ENCODE results near the gene RABAC1. TPM values are rescaled to one million over a fixed set of nuclear protein-coding genes. Genes with fewer than 3 reads are reported as not detected.

RABAC1 gene
- total RNA-seq, 1 donor from 2014 or later = 67.9 TPM

DNA sequence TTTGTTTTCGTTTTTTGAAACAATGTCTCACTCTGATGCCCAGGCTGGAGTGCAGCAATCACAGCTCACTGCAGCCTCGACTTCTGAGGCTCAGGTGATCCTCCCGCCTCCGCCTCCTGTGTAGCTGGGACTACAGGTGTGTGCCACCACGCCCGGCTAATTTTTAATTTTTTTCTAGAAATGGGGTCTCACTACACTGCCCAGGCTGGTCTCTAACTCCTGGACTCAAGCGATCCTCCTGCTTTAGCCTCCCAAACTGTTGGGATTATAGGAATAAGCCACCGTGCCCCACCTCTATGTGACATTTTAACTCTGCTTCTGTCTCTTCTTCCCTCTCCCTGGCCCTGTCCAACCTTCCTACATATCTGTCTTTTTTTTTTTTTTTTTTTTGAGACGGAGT lies 29.8 kb upstream of the RABAC1 start:
- ATAC-seq = no peak

DNA sequence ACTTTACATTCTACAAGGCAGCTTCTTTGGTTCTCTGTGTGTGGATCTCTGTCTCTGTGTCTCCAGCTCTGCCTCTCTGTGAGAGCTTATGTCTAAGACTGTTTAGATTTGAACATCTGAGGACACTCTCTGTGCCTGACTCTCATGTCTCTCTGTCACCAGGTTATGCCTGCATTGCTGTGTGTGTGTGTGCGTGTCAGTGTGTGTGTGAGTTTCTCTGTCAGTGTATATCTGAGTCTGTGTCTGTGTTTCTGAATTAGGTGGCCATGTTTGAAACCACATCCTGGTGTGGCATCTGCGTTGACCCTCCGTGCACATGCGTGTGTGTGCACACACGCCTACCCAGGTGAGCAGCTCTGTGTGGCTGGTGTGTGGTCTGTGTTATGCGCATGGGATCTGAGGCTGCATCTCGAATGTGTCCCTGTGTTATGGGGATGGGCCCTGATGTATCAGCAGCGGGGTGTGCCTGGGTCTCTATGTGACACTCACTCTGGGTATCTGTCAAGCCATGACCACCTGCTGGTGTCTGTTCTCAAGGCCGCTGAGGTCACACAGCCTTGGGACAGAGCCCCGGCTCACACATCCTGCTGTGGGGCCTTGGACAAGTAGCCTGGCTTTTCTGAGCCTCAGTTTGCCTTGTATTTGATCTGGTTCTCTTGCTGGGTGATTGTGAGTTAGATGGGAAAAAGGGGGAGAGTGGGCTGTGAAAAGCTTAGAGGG lies 28.2 kb upstream of the RABAC1 start:
- ATAC-seq = no peak

DNA sequence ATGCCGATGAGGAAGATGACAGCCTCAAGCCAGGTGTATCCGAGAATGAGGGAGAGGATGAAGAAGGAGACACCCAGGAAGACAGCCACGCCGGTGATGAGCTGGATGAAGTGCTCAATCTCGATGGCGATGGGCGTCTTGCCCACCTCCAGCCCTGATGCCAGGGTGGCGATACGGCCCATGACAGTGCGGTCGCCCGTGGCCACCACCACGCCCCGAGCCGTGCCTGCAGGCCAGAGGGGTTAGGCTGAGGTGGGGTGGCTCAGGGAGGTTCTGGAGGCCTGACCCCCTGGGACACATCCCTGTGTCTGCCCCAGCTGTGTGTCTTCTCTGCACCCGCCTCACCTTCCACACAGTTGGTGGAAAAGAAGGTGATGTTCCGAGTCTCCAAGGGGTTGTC lies 25.8 kb upstream of the RABAC1 start:
- ATAC-seq = peak; percentile 18

DNA sequence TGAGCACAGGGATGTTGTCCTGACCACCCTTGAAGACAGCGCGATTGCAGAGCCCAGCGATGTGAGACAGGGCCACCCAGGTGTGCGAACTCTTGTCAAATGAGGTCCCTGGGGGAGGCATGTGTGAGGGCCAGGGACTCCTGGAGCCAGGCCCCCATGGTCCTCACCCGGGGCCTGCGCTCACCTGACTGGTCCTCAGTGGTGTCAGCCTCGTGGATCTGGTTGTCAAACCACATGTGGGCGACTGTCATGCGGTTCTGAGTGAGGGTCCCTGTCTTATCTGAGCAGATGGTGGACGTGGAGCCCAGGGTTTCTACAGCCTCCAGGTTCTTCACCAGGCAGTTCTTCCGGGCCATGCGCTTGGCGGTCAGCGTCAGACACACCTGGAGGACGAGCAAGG lies 22.6 kb upstream of the RABAC1 start:
- no peak for ATAC-seq

DNA sequence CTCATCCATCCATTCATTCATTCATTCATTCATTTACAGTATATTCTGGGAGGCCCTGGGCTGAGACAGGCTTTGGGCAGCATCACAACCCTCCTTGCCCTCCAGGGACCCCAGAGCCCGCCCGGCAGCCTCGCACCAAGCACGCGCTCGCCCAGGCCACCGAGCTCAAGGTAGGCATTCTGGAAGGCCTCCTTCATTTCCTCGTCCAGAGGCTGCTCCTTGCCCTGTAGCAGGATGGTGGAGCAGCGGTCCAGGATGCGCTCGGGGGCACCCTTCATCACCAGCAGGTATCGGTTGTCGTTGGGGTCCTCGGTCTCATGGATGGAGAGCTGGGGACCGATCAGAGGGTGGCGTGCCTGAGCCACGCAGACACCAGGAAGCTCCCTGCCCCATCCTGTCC lies 19.3 kb upstream of the RABAC1 start:
- no peak for ATAC-seq

DNA sequence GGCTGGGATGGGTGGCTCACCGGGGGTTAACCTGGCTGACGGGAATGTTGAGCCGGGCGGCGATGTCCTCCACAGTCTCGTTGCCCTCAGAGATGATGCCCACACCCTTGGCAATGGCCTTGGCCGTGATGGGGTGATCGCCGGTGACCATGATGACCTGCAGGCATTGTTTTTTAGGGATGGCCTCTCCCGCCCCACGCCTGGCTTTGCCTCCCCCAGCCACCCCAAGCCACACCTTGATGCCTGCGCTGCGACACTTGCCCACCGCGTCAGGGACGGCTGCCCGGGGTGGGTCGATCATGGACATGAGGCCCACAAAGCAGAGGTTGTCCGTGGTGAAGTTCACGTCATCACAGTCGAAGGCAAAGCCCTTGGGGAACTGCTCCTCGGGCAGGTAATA lies 18.8 kb upstream of the RABAC1 start:
- ATAC-seq = no peak

DNA sequence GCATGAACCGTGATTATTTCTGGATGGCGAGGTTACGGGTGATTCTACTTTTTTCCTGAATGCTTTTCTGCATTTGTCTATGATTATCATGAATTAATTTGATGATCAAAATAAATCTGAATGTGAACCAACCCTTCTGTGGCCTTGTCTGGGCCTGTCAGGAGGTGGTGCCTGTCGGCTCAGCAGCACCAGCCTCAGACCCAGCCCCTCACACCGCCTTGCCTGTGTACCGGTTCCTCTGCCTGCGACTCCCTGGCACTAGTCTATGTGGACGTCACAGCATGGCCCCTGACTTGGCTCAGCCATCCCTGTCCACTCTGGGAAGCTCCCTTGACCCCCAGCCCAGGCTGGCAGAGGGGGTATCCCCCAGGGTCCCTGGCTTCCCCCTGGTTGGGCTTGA lies 15.5 kb upstream of the RABAC1 start:
- ATAC-seq = peak; percentile 76

DNA sequence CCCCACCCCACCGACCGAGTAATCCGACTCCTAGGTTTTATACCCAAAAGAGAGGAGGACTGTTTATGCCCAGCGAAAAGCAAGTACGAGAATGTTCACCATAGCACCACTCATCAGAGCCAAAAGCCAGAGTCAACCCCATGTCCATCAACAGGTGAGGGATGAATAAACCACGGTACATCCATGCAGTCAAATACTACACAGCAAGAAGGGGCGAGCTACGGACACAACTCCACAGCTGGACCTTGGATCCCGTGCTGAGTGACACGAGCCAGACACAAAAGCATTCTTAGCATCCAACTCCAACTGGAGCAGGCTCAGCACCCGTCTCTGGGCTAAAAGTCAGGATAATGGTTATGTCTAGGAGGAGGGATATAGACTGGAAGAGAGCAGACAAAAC lies 12.2 kb upstream of the RABAC1 start:
- no peak for ATAC-seq

DNA sequence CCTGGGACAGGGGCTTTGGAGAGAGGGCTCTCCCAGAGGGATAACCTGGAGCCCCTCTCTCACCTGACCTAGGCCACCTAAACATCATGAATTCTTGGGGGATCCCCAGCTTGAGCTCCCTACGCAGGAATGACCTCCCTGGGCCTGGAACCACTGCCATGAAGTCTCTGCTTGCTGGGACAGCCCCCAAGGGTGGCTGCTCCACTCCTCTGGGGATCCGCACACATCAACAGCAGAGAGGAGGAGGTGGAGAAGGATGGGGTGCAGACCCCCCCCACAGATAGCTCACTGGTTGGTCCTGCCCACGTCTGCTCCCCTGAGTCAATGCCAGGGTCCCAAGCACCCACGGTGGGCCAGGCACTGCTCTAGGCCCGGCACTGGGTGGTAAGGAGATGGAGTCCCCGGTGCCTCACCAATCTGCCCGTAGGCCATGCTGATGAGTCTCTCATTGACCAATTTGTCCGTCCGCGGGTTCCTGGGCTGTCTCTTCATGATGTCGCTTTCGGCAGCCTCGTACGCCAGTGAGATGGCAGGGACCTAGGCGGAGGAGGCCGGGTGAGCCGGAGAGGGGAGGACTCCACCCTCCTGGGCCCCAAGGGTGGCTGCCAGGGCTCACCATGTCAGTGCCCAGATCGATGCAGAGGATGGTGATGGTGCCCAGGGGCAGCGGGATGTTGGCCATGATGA lies 10.8 kb upstream of the RABAC1 start:
- ATAC-seq = no peak

DNA sequence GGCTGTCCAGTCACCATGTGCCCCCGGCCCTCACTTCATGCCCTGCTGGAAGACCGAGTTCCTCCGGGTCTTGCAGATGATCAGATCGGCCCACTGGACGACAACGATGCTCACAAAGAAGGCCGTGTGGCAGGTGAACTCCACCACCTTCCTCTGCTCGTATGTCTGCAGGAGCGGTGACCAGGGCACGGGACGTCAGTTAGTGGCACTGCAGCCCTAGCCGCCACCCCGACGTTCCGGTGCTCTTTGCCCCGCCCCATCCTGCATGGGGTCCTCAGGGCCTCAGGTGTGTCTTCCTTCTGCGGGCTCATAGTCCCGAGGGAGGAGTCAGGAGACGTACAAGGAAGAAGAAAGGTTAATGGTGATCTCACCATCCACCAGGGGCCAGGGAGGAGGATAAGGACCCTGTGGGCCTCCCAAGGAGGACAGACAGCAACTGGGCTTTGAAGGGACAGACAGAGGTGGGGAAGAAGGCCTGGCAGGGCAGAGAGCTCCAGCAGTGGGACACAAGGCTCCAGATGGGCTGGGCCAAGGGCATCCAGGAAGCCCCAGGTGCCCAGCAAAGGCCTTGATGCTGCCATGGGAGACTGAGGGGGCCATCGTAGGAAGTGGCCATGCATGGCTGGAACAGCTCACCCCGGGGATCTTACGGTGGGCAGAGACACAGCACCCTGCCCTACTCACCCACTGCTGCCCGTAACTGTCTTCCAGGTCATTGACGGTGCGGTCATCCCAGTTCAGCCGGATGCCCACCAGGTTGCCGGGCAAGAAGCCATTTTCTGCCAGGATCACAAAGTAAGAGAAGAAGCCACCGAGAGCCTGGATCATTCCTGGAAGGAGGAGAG lies 9.9 kb upstream of the RABAC1 start:
- ATAC-seq = peak; percentile 11

DNA sequence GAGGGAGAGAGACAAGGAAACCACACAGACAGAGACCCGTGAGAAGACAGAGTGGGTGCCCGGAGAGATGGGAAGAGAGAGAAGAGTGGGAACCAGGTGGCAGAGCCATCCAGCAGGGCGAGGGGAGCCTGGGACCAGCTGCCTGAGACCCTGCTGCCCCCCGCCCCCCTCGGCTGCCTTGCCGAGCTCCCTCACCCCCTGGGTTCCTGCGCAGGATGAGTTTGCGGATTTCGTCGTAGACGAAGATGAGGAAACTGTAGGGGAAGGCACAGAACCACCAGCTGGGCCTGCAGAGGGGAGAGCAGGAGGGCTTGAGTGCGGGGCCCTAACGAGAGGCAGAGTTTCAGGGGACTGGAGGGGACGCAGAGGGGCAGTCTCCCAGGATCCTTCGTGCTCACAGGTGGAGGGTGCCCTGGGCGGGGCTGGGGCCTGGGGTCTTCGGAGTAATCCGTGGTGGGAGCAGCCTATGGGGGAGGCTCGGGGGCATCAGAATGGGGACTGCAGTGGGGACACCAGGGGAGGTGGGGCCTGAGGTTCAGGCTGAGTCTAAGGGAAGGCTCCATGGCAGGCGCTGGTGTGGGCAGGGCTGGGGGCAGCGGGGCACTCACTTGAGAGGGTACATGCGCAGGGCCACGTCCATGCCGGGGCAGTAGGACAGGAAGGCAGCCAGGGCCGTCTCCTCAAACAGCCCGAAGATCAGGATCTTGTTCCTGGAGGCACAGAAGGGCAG lies 8.1 kb upstream of the RABAC1 start:
- no peak for ATAC-seq

DNA sequence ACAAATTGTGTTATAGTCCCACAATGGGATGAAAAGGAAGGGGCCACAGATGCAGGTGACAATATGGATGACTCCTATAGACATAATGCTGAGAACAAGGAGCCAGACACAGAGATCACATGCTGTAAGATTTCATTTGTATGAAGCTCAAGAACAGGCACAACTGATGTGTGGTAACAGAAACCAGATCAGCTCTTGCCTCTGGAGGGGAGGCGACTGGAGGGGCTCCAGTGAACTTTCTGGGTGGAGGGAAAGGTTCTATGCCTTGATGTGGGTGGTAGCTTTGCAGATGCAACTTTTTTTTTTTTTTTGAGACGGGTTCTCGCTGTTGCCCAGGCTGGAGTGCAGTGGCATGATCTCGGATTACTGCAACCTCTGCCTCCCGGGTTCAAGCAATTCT lies 6.0 kb upstream of the RABAC1 start:
- no peak for ATAC-seq

DNA sequence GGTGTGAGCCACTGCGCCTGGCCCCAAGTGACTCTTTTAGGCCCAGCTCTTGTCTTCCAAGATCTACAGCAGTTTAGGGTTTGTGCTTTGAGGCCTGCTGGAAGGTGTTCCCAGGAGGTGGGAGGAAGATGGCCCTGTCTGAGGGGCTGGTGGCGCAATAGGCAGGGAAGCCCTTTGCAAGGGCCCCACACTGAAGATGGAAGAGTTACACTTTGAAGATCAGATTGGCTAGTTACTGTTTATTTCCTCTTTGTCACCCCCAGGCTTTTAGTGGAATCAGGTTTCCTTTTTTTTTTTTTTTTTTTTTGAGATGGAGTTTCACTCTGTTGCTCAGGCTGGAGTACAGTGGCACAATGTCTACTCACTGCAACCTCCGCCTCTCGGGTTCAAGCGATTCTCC lies 1.9 kb upstream of the RABAC1 start:
- no peak for ATAC-seq

DNA sequence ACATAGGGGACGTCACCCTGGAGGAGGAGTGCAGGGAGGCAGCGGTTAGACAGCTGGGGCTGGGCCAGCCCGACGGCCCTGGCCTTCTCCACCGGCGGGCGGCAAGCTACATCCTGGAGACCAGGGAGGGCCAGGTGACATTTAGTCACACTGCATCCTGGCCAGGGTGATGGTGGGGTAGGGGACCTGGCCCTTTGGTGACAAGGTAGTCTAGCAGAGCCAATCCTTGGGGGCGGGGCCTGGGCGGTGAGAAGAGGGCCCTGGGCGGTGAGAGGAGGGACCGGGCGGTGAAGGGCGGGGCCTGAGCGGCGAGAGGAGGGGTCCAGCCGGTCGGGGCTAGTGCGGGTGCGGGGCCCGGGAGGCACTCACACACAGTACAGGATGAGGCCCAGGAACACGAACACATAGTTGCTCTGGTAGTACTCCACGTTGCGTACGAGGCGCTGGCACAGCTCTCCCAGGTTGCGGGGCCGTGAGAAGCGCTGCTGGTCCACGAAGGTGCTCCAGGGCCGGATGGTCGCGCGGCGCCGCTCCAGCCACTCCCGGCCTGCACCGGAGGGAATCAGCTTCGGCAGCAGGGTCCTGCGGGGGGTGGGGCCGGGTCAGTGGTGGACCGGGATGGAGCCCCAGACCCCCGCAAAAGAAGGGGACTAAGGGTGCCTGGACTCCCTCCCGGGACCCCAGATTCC lies 610 bp downstream of the RABAC1 start:
- ATAC-seq = peak; percentile 74

DNA sequence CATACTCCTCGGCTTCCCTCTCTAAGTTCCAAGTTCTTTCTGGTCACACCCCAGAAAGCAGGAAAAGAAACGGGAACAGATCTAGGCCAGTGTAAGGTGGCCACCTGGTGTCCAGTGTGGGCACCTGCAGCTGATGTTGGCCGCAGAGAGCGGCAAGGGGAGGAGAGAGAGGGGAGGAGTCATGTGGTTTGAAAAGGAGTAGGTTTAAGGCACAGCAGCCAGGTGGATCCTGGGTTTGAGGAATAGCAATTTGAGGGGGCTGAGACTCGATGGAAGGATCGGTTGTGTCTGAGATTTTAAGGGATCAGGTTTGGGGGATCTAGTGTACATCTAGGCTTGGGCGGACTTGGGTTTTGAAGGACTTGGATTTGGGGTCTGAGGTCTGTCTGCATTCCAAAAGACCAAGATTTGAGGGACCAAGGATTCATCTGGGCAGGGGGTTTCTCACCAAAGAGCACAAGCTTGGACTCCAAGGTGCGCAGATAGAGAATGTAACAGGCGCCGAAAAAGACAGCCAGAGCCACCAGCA lies 1.2 kb downstream of the RABAC1 start:
- peak; percentile 81 for ATAC-seq

DNA sequence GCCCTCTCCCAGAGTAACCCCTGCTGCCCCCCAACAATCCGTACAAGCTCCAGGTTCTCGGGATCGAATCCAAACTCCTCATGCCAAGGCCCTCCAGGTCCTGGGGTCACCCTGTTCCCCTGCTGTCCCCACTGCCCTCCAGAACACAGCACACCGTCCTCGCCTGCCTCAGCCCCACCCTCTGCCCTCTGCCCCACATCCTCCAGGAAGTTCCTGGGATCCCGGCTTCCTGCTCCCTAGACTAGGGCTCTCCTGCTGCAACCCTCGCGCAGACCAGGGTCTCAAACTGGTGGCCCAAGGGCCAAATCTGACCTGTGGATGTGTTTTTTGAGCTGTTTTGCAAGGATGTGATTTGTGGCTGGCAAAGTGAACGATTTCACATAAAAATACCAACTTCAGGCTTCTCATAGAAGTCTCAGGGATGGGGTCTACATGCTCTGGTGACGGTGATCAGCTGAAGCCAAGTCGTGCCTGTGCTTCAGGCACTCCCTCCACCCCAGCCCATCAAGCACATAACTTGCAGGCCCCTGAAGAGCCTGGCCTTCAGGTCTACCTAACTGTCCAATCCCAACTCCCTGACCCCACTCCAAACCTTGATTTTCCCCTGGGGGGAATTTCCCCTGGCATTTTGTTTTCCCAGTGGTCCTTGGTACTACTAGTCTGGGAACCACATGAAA lies 1.8 kb downstream of the RABAC1 start:
- no peak for ATAC-seq

DNA sequence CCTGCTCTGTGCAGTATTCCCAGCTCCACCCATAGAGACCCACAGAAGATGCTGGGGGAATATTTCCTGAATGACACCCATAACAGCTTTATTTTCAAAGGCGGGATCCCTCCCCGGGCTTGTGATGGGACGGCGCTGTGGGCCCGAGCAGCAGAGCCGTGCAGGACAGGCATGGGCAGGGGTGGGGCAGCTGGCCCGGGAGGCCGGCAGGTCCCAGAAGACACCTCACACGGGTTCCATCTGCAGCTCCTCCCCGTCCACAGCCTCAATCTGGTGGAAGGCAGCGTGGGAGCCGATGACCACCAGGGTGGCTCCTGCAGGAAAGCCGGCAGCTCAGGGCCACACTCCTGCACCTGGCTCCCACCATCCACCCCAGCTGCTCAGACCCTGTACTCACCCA lies 2.5 kb downstream of the RABAC1 start:
- no peak for ATAC-seq

DNA sequence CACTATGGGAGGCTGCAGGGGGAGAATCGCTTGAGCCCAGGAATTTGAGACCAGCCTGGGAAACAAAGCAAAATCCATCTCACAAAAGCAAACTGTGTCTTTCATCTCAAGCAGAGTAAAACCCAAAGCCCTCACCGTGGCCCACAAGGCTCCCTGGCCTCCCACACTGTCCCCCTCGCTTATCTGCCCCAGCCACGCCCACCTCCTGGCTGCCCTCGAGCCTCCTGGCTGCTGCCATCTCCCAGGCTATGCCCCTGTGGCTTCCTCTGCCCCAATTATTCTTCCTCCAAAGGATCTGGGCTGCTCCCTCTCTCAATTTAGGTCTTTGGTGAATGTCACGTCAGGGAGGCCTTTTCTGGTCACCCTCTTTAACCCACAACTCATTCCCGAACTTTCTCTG lies 3.6 kb downstream of the RABAC1 start:
- no peak for ATAC-seq

DNA sequence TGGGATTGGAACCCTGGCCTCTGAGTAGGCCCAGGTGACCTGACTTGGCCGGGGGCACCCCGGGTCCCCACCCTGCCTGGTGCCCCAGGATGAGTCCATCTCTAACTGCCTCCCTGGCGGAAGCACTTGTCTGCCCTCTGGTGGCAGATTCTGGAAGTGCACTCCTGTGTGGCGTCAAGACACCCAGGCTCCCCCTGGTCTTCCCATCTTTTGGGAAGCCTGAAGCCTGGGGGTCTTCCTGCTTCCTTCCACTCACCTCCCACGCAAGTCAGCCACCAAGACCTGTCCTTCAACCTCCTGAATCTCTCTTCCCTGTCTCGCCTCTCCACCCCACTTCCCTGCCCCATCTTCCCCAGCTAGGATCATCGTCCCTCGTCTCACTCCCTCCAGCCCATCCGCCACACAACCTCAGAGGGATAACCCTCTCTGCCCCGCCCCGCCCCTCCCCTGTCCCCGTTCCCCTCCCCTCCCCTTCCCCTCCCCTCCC lies 7.4 kb downstream of the RABAC1 start:
- ATAC-seq = peak; percentile 69

DNA sequence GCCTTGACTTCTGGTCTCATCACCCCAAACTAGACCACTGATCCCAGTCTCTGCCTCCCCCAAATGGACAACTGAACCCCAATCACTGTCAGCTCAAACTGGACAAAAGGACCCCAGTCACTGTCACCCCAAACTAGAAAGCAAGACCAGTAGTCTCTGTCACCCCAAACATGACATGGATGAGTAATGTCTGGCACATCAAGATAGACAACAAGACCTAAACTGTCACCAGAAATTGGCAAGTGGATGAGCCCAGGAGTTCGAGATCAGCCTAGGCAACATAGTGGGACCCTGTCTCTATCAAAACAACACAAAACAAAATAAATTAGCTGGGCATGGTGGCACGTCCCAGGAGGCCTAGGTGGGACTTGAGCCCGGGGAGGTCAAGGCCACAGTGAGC lies 12.0 kb downstream of the RABAC1 start:
- no peak for ATAC-seq

DNA sequence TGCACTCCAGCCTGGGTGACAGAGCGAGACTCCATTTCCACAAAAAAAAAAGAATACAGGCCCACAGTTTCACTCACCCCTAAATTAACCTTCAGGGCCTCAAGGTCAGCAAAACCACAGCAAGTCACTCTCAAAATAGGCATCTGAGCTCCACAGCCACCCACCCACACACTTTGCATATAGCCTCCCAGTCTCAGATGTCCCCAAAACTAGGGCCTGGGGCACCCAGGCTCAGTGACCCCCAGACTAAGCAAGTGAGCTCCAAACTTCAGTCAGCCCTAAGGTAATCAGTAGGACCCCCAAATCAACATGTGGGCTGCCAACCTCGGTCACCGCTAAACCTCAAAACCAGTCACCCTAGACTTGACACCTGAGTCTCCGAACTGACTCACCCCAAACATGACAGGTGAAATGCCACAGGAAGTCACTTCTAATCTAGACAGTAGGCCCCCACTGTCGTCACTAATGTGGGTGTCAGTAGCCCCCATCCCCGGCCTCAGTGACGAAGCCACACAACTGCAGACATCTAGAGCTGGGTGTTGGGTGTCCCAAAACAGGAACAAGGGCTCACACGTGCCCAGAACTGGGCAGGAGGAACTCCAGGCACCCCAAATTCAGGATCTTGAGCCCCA lies 13.9 kb downstream of the RABAC1 start:
- ATAC-seq = peak; percentile 67
